Neuronal stem cell (in vitro differentiated cells): Measurements from ENCODE around the gene ZNF276.

Experiments used
- DNase-seq: peaks from one replicate; pipeline ENCODE4 v3.0.0-alpha.2; 2013; ENCODE audit warnings: low spot score
- H2AFZ ChIP-seq: one replicate; pipeline ENCODE4 v1.6.1; 2013; ENCODE audit warnings: mild to moderate bottlenecking, low read length, inconsistent platforms
- H2AK5ac ChIP-seq: 2 replicates; pipeline ENCODE4 v1.6.1; 2013; ENCODE audit warnings: low read depth, mild to moderate bottlenecking, inconsistent platforms, low read length, moderate library complexity, mixed read lengths
- H2BK120ac ChIP-seq: 2 replicates; pipeline ENCODE4 v1.6.1; 2013; ENCODE audit warnings: low read depth, mild to moderate bottlenecking, inconsistent platforms, low read length, moderate library complexity, mixed read lengths
- H2BK12ac ChIP-seq: one replicate; pipeline ENCODE4 v1.6.1; 2013; ENCODE audit warnings: low read length, inconsistent platforms
- H2BK15ac ChIP-seq: 2 replicates; pipeline ENCODE4 v1.6.1; 2013; ENCODE audit warnings: mild to moderate bottlenecking, low read length, inconsistent platforms, mixed read lengths
- H2BK5ac ChIP-seq: one replicate; pipeline ENCODE4 v1.6.1; 2013; ENCODE audit warnings: inconsistent platforms, mild to moderate bottlenecking, low read length, moderate library complexity
- H3K14ac ChIP-seq: one replicate; pipeline ENCODE4 v1.6.1; 2013; ENCODE audit warnings: low read length, inconsistent platforms
- H3K18ac ChIP-seq: 2 replicates; pipeline ENCODE4 v1.6.1; 2013; ENCODE audit warnings: low read length, inconsistent platforms
- H3K23ac ChIP-seq: 2 replicates; pipeline ENCODE4 v1.6.1; 2013; ENCODE audit warnings: low read depth, mild to moderate bottlenecking, mixed read lengths, low read length, inconsistent platforms; ENCODE audit not compliant: poor library complexity
- H3K27ac ChIP-seq: replicated peaks from 3 replicates; pipeline ENCODE4 v1.5.1; 2013; ENCODE audit warnings: low read length, inconsistent platforms
- H3K27me3 ChIP-seq, 3 experiments: 2 replicates each; pipeline ENCODE4 v1.6.1; 2013; ENCODE audit warnings: low read length in 3 of 3, mild to moderate bottlenecking in 2 of 3, inconsistent platforms in 1 of 3, low read depth in 1 of 3, mixed read lengths in 1 of 3, moderate library complexity in 1 of 3; ENCODE audit not compliant: control insufficient read depth in 3 of 3, insufficient read depth in 3 of 3
- H3K36me3 ChIP-seq, 2 donors: replicated peaks in 1 of 2; 2 replicates each; pipeline ENCODE4 v1.6.1; 2013; ENCODE audit warnings: low read length in 2 of 2; ENCODE audit not compliant: control insufficient read depth in 2 of 2, insufficient read depth in 2 of 2
- H3K4ac ChIP-seq: 2 replicates; pipeline ENCODE4 v1.6.1; 2013; ENCODE audit warnings: inconsistent platforms, mild to moderate bottlenecking, low read length, moderate library complexity
- H3K4me1 ChIP-seq, 2 donors: 1 replicate in 1 of 2; 2 replicates in 1 of 2; pipeline ENCODE4 v1.6.1; 2013; ENCODE audit warnings: low read length in 2 of 2, low read depth in 1 of 2; ENCODE audit not compliant: control insufficient read depth in 2 of 2, insufficient read depth in 1 of 2
- H3K4me2 ChIP-seq: one replicate; pipeline ENCODE4 v1.6.1; 2013; ENCODE audit warnings: mild to moderate bottlenecking, low read length, inconsistent platforms; ENCODE audit not compliant: insufficient read depth, poor library complexity, severe bottlenecking
- H3K4me3 ChIP-seq, 2 donors: 2 replicates each; pipeline ENCODE4 v1.5.1; 2013; ENCODE audit warnings: low read length in 2 of 2, mild to moderate bottlenecking in 2 of 2, inconsistent platforms in 1 of 2, moderate library complexity in 1 of 2
- H3K79me1 ChIP-seq: one replicate; pipeline ENCODE4 v1.6.1; 2013; ENCODE audit warnings: low read depth, mild to moderate bottlenecking, inconsistent platforms, low read length, moderate library complexity
- H3K9ac ChIP-seq: one replicate; pipeline ENCODE4 v1.6.1; 2013; ENCODE audit warnings: mild to moderate bottlenecking, low read depth, low read length, inconsistent platforms; ENCODE audit not compliant: poor library complexity
- H3K9me3 ChIP-seq, 2 donors: replicated peaks in 1 of 2; 2 replicates each; pipeline versions ENCODE3 to v1.6.1; 2013; ENCODE audit warnings: low read length in 2 of 2, mild to moderate bottlenecking in 2 of 2, inconsistent platforms in 1 of 2, low read depth in 1 of 2, mixed read lengths in 1 of 2, moderate library complexity in 1 of 2; ENCODE audit not compliant: control insufficient read depth in 2 of 2, insufficient read depth in 1 of 2
- H4K8ac ChIP-seq: one replicate; pipeline ENCODE4 v1.6.1; 2013; ENCODE audit warnings: low read depth, mild to moderate bottlenecking, inconsistent platforms, low read length, moderate library complexity
- H4K91ac ChIP-seq: one replicate; pipeline ENCODE4 v1.6.1; 2013; ENCODE audit warnings: low read length, low read depth, mild to moderate bottlenecking, inconsistent platforms; ENCODE audit not compliant: poor library complexity
- WGBS, 2 donors: extraction: QIAGEN DNeasy Blood & Tissue Kit; methylation state at CpG; one replicate each; pipeline ENCODE4 v1.1.7; 2013; ENCODE audit warnings: missing lambda C conversion rate in 2 of 2, mixed read lengths in 1 of 2; ENCODE audit not compliant: insufficient read length in 2 of 2, insufficient replicate concordance in 1 of 2; ENCODE audit errors: extremely low coverage in 2 of 2; 5-methylcytosine and 5-hydroxymethylcytosine counted together

The ZNF276 gene

DNA sequence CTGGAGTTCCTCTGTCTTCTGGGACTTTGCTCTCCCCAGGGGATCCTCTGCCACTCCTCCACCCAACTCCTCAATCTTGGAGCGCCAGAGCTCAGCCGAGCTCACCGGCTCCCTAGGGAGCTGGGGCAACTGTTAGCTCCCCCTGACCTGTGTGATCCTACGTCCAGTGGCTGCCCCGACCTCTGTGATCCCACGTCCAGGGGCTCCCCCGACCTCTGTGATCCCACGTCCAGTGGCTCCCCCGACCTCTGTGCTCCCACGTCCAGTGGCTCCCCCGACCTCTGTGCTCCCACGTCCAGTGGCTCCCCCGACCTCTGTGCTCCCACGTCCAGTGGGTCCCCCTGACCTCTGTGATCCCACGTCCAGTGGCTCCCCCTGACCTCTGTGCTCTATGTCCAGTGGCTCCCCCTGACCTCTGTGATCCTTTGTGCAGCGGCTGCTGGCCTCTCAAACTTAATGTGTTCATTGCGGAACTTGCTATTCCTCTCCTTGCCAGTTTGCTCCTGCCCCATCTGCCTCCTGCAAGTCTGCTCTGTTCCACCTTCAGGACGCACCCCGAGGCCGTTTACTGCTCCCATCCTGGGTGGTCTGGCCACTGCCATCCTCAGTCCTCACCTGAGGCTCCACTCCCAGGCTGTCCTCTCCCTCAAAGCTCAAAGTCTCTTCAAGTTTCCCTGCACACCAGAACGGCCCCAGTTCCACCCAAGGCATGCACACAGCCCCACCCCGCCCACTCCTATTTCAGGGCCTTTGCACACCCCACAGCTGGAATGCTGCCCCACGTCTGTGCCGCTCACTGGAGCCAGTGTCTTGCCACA, 3.4 kb upstream of the ZNF276 start:
- no peak overlapping the region for H2BK12ac ChIP-seq
- H2AFZ ChIP-seq: no peak overlapping the region
- H3K36me3 ChIP-seq: peaks cover 4 to 6% of the 10 kb centered on the region in 2 donors
- H3K4me2 ChIP-seq: no peak overlapping the region
- H3K4me1 ChIP-seq: peaks cover 9 to 13% of the 10 kb centered on the region in 2 donors
- no peak overlapping the region for H3K27ac ChIP-seq
- no peak overlapping the region for H3K4ac ChIP-seq
- H3K23ac ChIP-seq: peak overlapping the region; percentile 73
- H4K91ac ChIP-seq: no peak overlapping the region
- H3K14ac ChIP-seq: no peak overlapping the region
- no peaks in the 10 kb centered on the region for H3K79me1 ChIP-seq
- peaks cover 0 to 2% of the 10 kb centered on the region in 2 donors for H3K9me3 ChIP-seq
- H3K18ac ChIP-seq: no peak overlapping the region
- no peak overlapping the region for H2BK15ac ChIP-seq
- no peak overlapping the region for H2AK5ac ChIP-seq
- H2BK120ac ChIP-seq: no peak overlapping the region
- H3K9ac ChIP-seq: no peak overlapping the region
- H3K27me3 ChIP-seq: peaks cover 0 to 14% (median 5%) of the 10 kb centered on the region in 3 experiments
- WGBS, 2 donors: no CpG with 5 or more reads among the region's 24 CpGs
- H3K4me3 ChIP-seq: no peak overlapping the region
- peak overlapping the region; percentile 82 for H4K8ac ChIP-seq
- DNase-seq: no peak
- no peak overlapping the region for H2BK5ac ChIP-seq

DNA sequence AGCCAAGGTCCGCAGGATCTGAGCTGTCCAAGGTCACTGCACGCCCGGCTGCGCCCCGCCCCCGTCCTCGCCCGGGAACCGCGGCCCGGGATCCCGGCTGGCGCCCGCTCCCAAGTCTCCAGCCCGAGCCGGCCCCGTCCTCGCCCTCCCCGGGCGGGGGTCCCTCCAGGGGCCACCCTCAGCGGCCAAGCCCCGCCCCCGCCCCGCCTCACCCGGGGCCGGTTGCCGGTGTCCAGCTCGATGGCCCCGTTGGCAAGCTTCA, 855 bp upstream of the ZNF276 start:
- H3K4ac ChIP-seq: no peak overlapping the region
- peaks cover 0 to 17% (median 5%) of the 10 kb centered on the region in 3 experiments for H3K27me3 ChIP-seq
- no peak overlapping the region for H4K91ac ChIP-seq
- no CpG with 5 or more reads among the region's 29 CpGs for WGBS, 2 donors
- no peak overlapping the region for H4K8ac ChIP-seq
- no peak overlapping the region for H2BK120ac ChIP-seq
- H2AFZ ChIP-seq: peak overlapping the region; percentile 99
- peak overlapping the region; percentile 24 for H2BK5ac ChIP-seq
- peaks cover 10 to 13% of the 10 kb centered on the region in 2 donors for H3K4me1 ChIP-seq
- H3K23ac ChIP-seq: peak overlapping the region; percentile 99
- H3K79me1 ChIP-seq: peaks cover 7% of the 10 kb centered on the region
- peak overlapping the region; percentile 100 for H3K4me2 ChIP-seq
- peak overlapping the region; percentile 86 for H3K27ac ChIP-seq
- peak overlapping the region; percentile 99 for H3K18ac ChIP-seq
- no peak overlapping the region for H2AK5ac ChIP-seq
- DNase-seq: no peak
- peak overlapping the region; percentile 67 for H2BK15ac ChIP-seq
- peak overlapping the region; percentile 92 to 97 for H3K4me3 ChIP-seq
- no peaks in the 10 kb centered on the region for H3K9me3 ChIP-seq
- H2BK12ac ChIP-seq: peak overlapping the region; percentile 10
- H3K14ac ChIP-seq: peak overlapping the region; percentile 5
- peaks cover 14 to 29% of the 10 kb centered on the region in 2 donors for H3K36me3 ChIP-seq
- H3K9ac ChIP-seq: peak overlapping the region; percentile 93

GRCh38 chr16:89721546-89722391, 432 bp downstream of the ZNF276 start:
- Histone ChIP-seq H4K8ac (peak overlapping the region; percentile 65), H3K4me3 (peak overlapping the region; percentile 91 to 92), H3K4ac (no peak overlapping the region), H2AFZ (peak overlapping the region; percentile 99), H2AK5ac (no peak overlapping the region), H2BK15ac (no peak overlapping the region), H3K36me3 (peaks cover 14 to 30% of the 10 kb centered on the region in 2 donors), H3K27me3 (peaks cover 0 to 17% (median 5%) of the 10 kb centered on the region in 3 experiments), H4K91ac (no peak overlapping the region), H3K4me2 (peak overlapping the region; percentile 100), H2BK5ac (peak overlapping the region; percentile 29), H3K9me3 (no peaks in the 10 kb centered on the region), H2BK12ac (peak overlapping the region; percentile 58), H3K9ac (peak overlapping the region; percentile 90), H3K27ac (no peak overlapping the region), H2BK120ac (no peak overlapping the region), H3K79me1 (peaks cover 7% of the 10 kb centered on the region), H3K23ac (peak overlapping the region; percentile 99), H3K18ac (peak overlapping the region; percentile 80), H3K14ac (peak overlapping the region; percentile 56), H3K4me1 (peaks cover 10 to 13% of the 10 kb centered on the region in 2 donors)
- no peak for DNase-seq
- WGBS, 2 donors: no CpG with 5 or more reads among the region's 112 CpGs
